NT2/D1 (cell line): ENCODE results near the gene MYO5C.

ENCODE experiments used
- DNase-seq: peaks from one replicate; pipeline ENCODE4 v3.0.0-alpha.2; 2011; ENCODE audit warnings: low read depth, low spot score
- H3K27me3 ChIP-seq: 2 replicates; pipeline ENCODE4 v1.6.0; 2011; ENCODE audit warnings: mild to moderate bottlenecking; ENCODE audit not compliant: insufficient read length, insufficient read depth
- H3K36me3 ChIP-seq: 2 replicates; pipeline ENCODE4 v1.6.1; 2011; ENCODE audit warnings: mild to moderate bottlenecking, low read length, mixed read lengths; ENCODE audit not compliant: insufficient read depth, insufficient read length
- H3K4me1 ChIP-seq: 2 replicates; pipeline ENCODE4 v1.5.1; 2011; ENCODE audit not compliant: insufficient read depth, insufficient read length
- H3K4me3 ChIP-seq: 2 replicates; pipeline ENCODE4 v1.5.1; 2011; ENCODE audit warnings: low read depth; ENCODE audit not compliant: insufficient read length
- H3K9ac ChIP-seq: 2 replicates; pipeline ENCODE4 v1.6.0; 2011; ENCODE audit warnings: low read depth; ENCODE audit not compliant: insufficient read length
- H3K9me3 ChIP-seq: 2 replicates; pipeline ENCODE4 v1.5.1; 2011; ENCODE audit warnings: mild to moderate bottlenecking, low read length; ENCODE audit not compliant: insufficient read depth
- SUZ12 ChIP-seq: IDR thresholded peaks from 2 replicates; pipeline ENCODE4 v1.6.1; 2011; ENCODE audit not compliant: insufficient read length, insufficient read depth; ENCODE audit errors: extremely low read depth
- YY1 ChIP-seq: IDR thresholded peaks from 2 replicates; pipeline ENCODE4 v1.6.1; 2011; ENCODE audit not compliant: insufficient read length, insufficient read depth
- ZNF274 ChIP-seq: IDR thresholded peaks from 2 replicates; pipeline ENCODE4 v1.6.1; 2011; ENCODE audit warnings: mild to moderate bottlenecking, low read depth, low read length

MYO5C gene

DNA sequence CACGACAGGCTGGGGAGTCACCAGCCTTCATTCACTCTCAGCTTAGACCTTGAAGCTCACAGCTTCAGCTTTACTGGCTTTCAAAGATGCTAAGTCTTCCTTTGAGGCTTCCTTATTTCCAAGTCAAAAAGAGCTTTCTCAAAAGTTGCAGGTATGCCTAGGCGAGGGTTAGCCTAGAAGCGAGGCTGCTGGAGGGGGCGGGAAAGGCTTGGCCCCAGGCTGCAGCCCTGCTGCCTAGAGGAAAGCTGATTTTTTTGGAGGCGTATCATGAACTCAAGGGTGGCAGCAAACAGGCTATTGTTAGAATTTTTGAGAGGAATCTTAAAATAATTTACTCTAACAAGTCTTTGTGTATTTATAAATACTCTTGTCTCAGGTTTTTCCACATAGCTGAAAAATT is 37.1 kb downstream of the MYO5C start:
- TF ChIP-seq YY1 (no peak), SUZ12 (no peak), ZNF274 (no peak)
- no peaks in the 10 kb centered on the region for H3K27me3 ChIP-seq
- H3K4me1 ChIP-seq, result peaks cover 12% of the 10 kb centered on the region
- H3K9ac ChIP-seq, result no peak overlapping the region
- no peak for DNase-seq
- H3K36me3 ChIP-seq, result no peaks in the 10 kb centered on the region
- no peak overlapping the region for H3K4me3 ChIP-seq
- H3K9me3 ChIP-seq, result no peaks in the 10 kb centered on the region

DNA sequence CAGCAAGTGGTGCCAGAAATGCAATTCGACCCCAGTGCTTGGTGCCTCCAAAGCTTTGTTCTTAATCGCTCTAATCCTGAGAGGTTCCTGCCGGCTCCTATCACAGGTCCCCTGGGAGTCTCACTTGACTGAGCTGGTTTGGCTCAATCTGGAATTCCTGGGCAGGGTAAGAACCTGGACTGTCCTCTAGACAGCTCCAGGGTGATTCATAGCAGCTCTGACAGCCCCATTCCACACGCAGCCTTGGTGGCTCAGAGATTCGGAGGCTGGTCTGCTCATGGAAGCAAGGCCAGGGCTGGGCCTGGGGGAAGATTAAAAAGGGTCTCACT is 37.9 kb downstream of the MYO5C start:
- TF ChIP-seq ZNF274, result no peak
- no peak for TF ChIP-seq SUZ12
- TF ChIP-seq YY1, result no peak
- peaks cover 12% of the 10 kb centered on the region for H3K4me1 ChIP-seq
- no peak overlapping the region for H3K4me3 ChIP-seq
- H3K36me3 ChIP-seq, result peaks cover 2% of the 10 kb centered on the region
- no peak overlapping the region for H3K9ac ChIP-seq
- H3K27me3 ChIP-seq, result no peaks in the 10 kb centered on the region
- no peaks in the 10 kb centered on the region for H3K9me3 ChIP-seq
- no peak for DNase-seq

DNA sequence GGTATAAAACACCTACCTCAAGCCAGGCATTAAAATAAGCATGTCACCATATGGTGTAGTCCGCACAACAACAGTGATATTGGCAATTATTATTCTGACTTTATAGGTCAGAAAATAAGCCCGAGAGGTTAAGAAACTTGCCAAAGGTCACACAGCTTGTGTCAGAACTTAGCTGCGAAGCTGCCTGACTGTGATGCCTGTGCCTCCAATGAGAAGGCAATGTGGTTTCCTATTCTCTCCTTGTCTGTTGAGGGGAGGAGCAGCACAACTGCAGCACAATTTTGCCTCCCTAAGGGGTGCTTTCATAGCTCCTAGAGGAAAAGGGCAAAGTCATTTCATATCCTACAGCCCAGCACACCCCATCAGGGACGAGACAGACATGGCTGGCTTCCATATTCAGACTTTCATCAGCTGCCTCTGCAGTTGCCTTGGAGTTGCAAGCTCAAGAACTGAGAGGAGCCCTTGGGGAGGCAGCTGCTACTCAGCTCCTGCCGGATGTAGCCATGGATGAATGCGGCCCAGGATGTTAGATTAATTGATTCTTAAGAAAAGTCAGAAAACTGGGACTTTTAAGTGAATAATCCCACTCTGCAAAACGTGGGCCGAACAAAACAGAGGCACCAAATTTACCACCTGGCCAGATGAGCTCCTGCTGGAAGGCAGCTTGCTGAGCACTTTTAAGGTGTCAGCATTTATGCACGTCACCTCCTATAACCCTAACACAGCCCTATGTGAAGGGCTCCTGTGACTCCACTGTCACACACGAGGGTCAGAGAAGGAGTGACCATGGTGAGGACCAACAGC is 38.5 kb downstream of the MYO5C start:
- TF ChIP-seq ZNF274 (no peak), YY1 (no peak)
- DNase-seq, result no peak

DNA sequence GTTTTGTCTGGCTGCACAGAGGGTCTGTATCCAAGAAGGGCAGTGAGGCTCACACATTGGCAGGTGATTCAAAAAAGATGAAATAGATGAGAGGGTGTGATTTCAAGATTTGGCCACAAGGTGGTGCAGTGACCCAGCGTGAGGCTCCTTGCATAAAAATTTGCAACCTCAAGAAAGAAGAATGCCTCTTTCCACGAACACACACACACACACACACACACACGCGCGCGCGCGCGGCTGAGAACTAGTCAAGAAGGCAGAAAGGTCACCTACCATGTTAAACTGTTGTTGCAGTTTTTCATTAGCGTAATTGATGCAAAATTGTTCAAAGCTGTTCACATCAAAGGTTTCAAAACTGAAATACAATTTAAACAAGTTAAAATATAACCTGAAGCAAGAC is 39.2 kb downstream of the MYO5C start:
- DNase-seq, result no peak
- H3K4me1 ChIP-seq, result peaks cover 7% of the 10 kb centered on the region
- H3K9ac ChIP-seq, result no peak overlapping the region
- no peak overlapping the region for H3K4me3 ChIP-seq
- no peak for TF ChIP-seq YY1
- TF ChIP-seq ZNF274, result no peak
- no peak for TF ChIP-seq SUZ12
- no peaks in the 10 kb centered on the region for H3K9me3 ChIP-seq
- H3K27me3 ChIP-seq, result no peaks in the 10 kb centered on the region
- peaks cover 2% of the 10 kb centered on the region for H3K36me3 ChIP-seq

More for the DNA sequence above, 38.5 kb downstream of the MYO5C start:
- Histone ChIP-seq H3K9ac (no peak overlapping the region), H3K27me3 (no peaks in the 10 kb centered on the region), H3K4me1 (peaks cover 8% of the 10 kb centered on the region), H3K9me3 (no peaks in the 10 kb centered on the region), H3K36me3 (peaks cover 2% of the 10 kb centered on the region), H3K4me3 (no peak overlapping the region)

DNA sequence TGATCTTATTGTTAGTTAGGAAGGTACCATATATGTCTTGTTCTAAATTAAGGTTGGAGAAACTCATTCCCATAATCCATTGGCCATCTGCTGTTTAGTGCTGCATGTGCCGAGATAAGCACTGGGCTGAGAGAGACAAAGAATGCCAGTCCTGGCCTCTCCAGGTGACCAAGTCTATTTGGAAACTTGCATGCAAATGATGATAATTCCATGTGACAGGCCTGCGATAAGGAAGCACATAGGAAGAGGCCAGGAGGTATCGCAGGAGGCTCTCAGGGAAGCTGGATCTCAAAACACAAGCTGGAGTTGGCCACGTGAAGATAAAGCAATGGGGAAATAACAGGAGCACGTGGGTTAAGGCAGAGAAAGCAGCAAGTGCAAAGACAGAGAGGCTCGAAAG is 39.7 kb downstream of the MYO5C start:
- Histone ChIP-seq H3K4me3 (no peak overlapping the region), H3K36me3 (peaks cover 2% of the 10 kb centered on the region), H3K4me1 (peaks cover 2% of the 10 kb centered on the region), H3K27me3 (no peaks in the 10 kb centered on the region), H3K9ac (no peak overlapping the region), H3K9me3 (no peaks in the 10 kb centered on the region)
- TF ChIP-seq ZNF274 (no peak), SUZ12 (no peak), YY1 (no peak)
- DNase-seq, result no peak

- Histone ChIP-seq H3K36me3 (peaks cover 2% of the 10 kb centered on the region), H3K27me3 (no peaks in the 10 kb centered on the region), H3K4me1 (peaks cover 2% of the 10 kb centered on the region), H3K9me3 (no peaks in the 10 kb centered on the region), H3K9ac (no peak overlapping the region), H3K4me3 (no peak overlapping the region)
- TF ChIP-seq ZNF274, result no peak
- no peak for TF ChIP-seq SUZ12
- no peak for TF ChIP-seq YY1
- DNase-seq, result no peak
Observed at GRCh38 chr15:52255008-52255407, 40.6 kb downstream of the MYO5C start.

GRCh38 chr15:52254391-52254790 is 41.2 kb downstream of the MYO5C start:
- peaks cover 2% of the 10 kb centered on the region for H3K36me3 ChIP-seq
- no peaks in the 10 kb centered on the region for H3K27me3 ChIP-seq
- H3K9ac ChIP-seq, result no peak overlapping the region
- H3K4me1 ChIP-seq, result peaks cover 2% of the 10 kb centered on the region
- H3K4me3 ChIP-seq, result no peak overlapping the region
- no peak for TF ChIP-seq SUZ12
- TF ChIP-seq YY1, result no peak
- TF ChIP-seq ZNF274, result no peak
- no peak for DNase-seq
- no peaks in the 10 kb centered on the region for H3K9me3 ChIP-seq

GRCh38 chr15:52252781-52253180 is 42.8 kb downstream of the MYO5C start:
- no peak for DNase-seq
- no peak overlapping the region for H3K4me3 ChIP-seq
- H3K36me3 ChIP-seq, result peaks cover 2% of the 10 kb centered on the region
- H3K9me3 ChIP-seq, result no peaks in the 10 kb centered on the region
- H3K4me1 ChIP-seq, result peaks cover 2% of the 10 kb centered on the region
- TF ChIP-seq SUZ12, result no peak
- no peak for TF ChIP-seq ZNF274
- TF ChIP-seq YY1, result no peak
- H3K27me3 ChIP-seq, result no peaks in the 10 kb centered on the region
- no peak overlapping the region for H3K9ac ChIP-seq
